ENCODE measurements around the gene OPCML. TPM values are rescaled to one million over a fixed set of nuclear protein-coding genes. Genes with fewer than 3 reads are reported as not detected.

Gene OPCML
- total and polyA plus RNA-seq, 2 donors (not counting 1 experiment from before 2014, with no cell fraction given), result 0.99 to 2.8 TPM

GRCh38 chr11:132948252-132948651, 584.0 kb downstream of the OPCML start:
- Histone ChIP-seq H3K36me3 (ENCODE audit: control insufficient read depth, insufficient read depth, low read length) (no peaks in the 10 kb centered on the region), H3K9ac (ENCODE audit: insufficient read depth, low read length) (no peak overlapping the region), H2AFZ (ENCODE audit: low read length) (no peak overlapping the region), H3K79me2 (ENCODE audit: control insufficient read depth, insufficient read depth, low read length) (no peaks in the 10 kb centered on the region), H3K4me3 (replicated peaks in 1 of 4; ENCODE audit: control extremely low read depth in 1 of 4, insufficient read depth in 1 of 4, low read depth in 3 of 4, low read length in 4 of 4) (no peak overlapping the region), H4K20me1 (ENCODE audit: control insufficient read depth, extremely low read depth, insufficient read depth, low read length) (no peaks in the 10 kb centered on the region), H3K4me2 (ENCODE audit: extremely low read depth, insufficient read depth, low read length) (no peak overlapping the region), H3K9me3 (ENCODE audit: control insufficient read depth, insufficient read depth, low read depth, low read length) (no peaks in the 10 kb centered on the region), H3K27me3 (ENCODE audit: control insufficient read depth, insufficient read depth, low read length) (peaks cover 2% of the 10 kb centered on the region), H3K27ac (ENCODE audit: insufficient read depth, low read length) (no peak overlapping the region), H3K4me1 (ENCODE audit: control insufficient read depth, extremely low read depth, insufficient read depth, low read length) (no peaks in the 10 kb centered on the region)
- TF ChIP-seq EZH2 (IDR thresholded peaks at IDR 0.05; ENCODE audit: low read length, missing control alignments), result no peak
- TF ChIP-seq CTCF (conservative IDR thresholded peaks at IDR 0.05 in 1 of 2, IDR thresholded peaks at IDR 0.05 in 1 of 2; ENCODE audit: low read depth in 1 of 2, low read length in 2 of 2), result no peak
- DNase-seq (ENCODE audit: low read depth in 2 of 2), result no peak

GRCh38 chr11:132944569-132944944, 587.7 kb downstream of the OPCML start:
- H3K4me1 ChIP-seq (ENCODE audit: control insufficient read depth, extremely low read depth, insufficient read depth, low read length), result no peaks in the 10 kb centered on the region
- H3K4me3 ChIP-seq (replicated peaks in 1 of 4; ENCODE audit: control extremely low read depth in 1 of 4, insufficient read depth in 1 of 4, low read depth in 3 of 4, low read length in 4 of 4), result peak overlapping the region in 1 of 4 experiments; percentile 46
- H2AFZ ChIP-seq (ENCODE audit: low read length), result no peak overlapping the region
- no peaks in the 10 kb centered on the region for H3K79me2 ChIP-seq (ENCODE audit: control insufficient read depth, insufficient read depth, low read length)
- H3K27ac ChIP-seq (ENCODE audit: insufficient read depth, low read length), result no peak overlapping the region
- DNase-seq (ENCODE audit: low read depth in 2 of 2), result no peak
- no peaks in the 10 kb centered on the region for H4K20me1 ChIP-seq (ENCODE audit: control insufficient read depth, extremely low read depth, insufficient read depth, low read length)
- no peaks in the 10 kb centered on the region for H3K27me3 ChIP-seq (ENCODE audit: control insufficient read depth, insufficient read depth, low read length)
- no peaks in the 10 kb centered on the region for H3K36me3 ChIP-seq (ENCODE audit: control insufficient read depth, insufficient read depth, low read length)
- H3K9me3 ChIP-seq (ENCODE audit: control insufficient read depth, insufficient read depth, low read depth, low read length), result no peaks in the 10 kb centered on the region
- TF ChIP-seq EZH2 (IDR thresholded peaks at IDR 0.05; ENCODE audit: low read length, missing control alignments) (no peak), CTCF (conservative IDR thresholded peaks at IDR 0.05 in 1 of 2, IDR thresholded peaks at IDR 0.05 in 1 of 2; ENCODE audit: low read depth in 1 of 2, low read length in 2 of 2) (no peak)
- H3K9ac ChIP-seq (ENCODE audit: insufficient read depth, low read length), result no peak overlapping the region
- H3K4me2 ChIP-seq (ENCODE audit: extremely low read depth, insufficient read depth, low read length), result no peak overlapping the region

- Histone ChIP-seq H3K27me3 (ENCODE audit: control insufficient read depth, insufficient read depth, low read length) (no peaks in the 10 kb centered on the region), H3K27ac (ENCODE audit: insufficient read depth, low read length) (no peak overlapping the region), H3K9me3 (ENCODE audit: control insufficient read depth, insufficient read depth, low read depth, low read length) (no peaks in the 10 kb centered on the region), H3K4me1 (ENCODE audit: control insufficient read depth, extremely low read depth, insufficient read depth, low read length) (no peaks in the 10 kb centered on the region), H4K20me1 (ENCODE audit: control insufficient read depth, extremely low read depth, insufficient read depth, low read length) (no peaks in the 10 kb centered on the region), H3K9ac (ENCODE audit: insufficient read depth, low read length) (peak overlapping the region; percentile 37), H2AFZ (ENCODE audit: low read length) (peak overlapping the region; percentile 78), H3K79me2 (ENCODE audit: control insufficient read depth, insufficient read depth, low read length) (no peaks in the 10 kb centered on the region), H3K4me2 (ENCODE audit: extremely low read depth, insufficient read depth, low read length) (peak overlapping the region; percentile 87), H3K36me3 (ENCODE audit: control insufficient read depth, insufficient read depth, low read length) (no peaks in the 10 kb centered on the region), H3K4me3 (replicated peaks in 1 of 4; ENCODE audit: control extremely low read depth in 1 of 4, insufficient read depth in 1 of 4, low read depth in 3 of 4, low read length in 4 of 4) (peak overlapping the region in 3 of 4 experiments; percentile 52 to 54 (median 53))
- TF ChIP-seq EZH2 (IDR thresholded peaks at IDR 0.05; ENCODE audit: low read length, missing control alignments) (no peak), CTCF (conservative IDR thresholded peaks at IDR 0.05 in 1 of 2, IDR thresholded peaks at IDR 0.05 in 1 of 2; ENCODE audit: low read depth in 1 of 2, low read length in 2 of 2) (no peak)
- DNase-seq (ENCODE audit: low read depth in 2 of 2), result peak in 1 of 2 donors; percentile 11
Observed at GRCh38 chr11:132943706-132944568, 588.4 kb downstream of the OPCML start.
